CD4-positive, alpha-beta T cell treated with Interferon gamma for 1 hour (primary cell): ENCODE measurements around the gene TMEM95.
"Not testable (repeated sequence)": the region's sequence is repeated elsewhere in the genome, so short reads cannot be mapped to it uniquely, and the experiment has no call there.

Experiments used
- DNase-seq: peaks from one replicate; pipeline ENCODE4 v3.0.0-alpha.2; 2020

TMEM95 gene

GRCh38 chr17:7347630-7348477 is 7.1 kb upstream of the TMEM95 start:
- DNase-seq: no peak

- DNase-seq: no peak
These were observed 6.3 kb upstream of the TMEM95 start for GRCh38 chr17:7348478-7349242.

GRCh38 chr17:7351665-7352502 is 3.1 kb upstream of the TMEM95 start, which contains the start of gene KCTD11:
Gene KCTD11 (plus strand): TSS chr17:7352162.
- peak; percentile 82 for DNase-seq

- DNase-seq: no peak
These were observed 2.5 kb upstream of the TMEM95 start for GRCh38 chr17:7352503-7352889.

GRCh38 chr17:7352910-7353635 is 1.9 kb upstream of the TMEM95 start:
- no peak for DNase-seq

- no peak for DNase-seq
These were observed 603 bp upstream of the TMEM95 start for GRCh38 chr17:7354262-7354843.

- DNase-seq: no peak
These were observed 617 bp downstream of the TMEM95 start for GRCh38 chr17:7355573-7355972.

GRCh38 chr17:7356072-7356549 is 1.2 kb downstream of the TMEM95 start:
- peak; percentile 85 for DNase-seq

- DNase-seq: no peak
These were observed 1.8 kb downstream of the TMEM95 start for GRCh38 chr17:7356756-7357155.

- no peak for DNase-seq
These were observed 2.4 kb downstream of the TMEM95 start for GRCh38 chr17:7357381-7357780.

- no peak for DNase-seq
These were observed 7.0 kb downstream of the TMEM95 start for GRCh38 chr17:7361906-7362305.

GRCh38 chr17:7363311-7363710 is 8.4 kb downstream of the TMEM95 start:
- DNase-seq: no peak

GRCh38 chr17:7365963-7366362 is 11.0 kb downstream of the TMEM95 start:
- not testable (repeated sequence) for DNase-seq

- DNase-seq: no peak
These were observed 12.1 kb downstream of the TMEM95 start for GRCh38 chr17:7367083-7367482.

GRCh38 chr17:7367918-7368598 is 13.1 kb downstream of the TMEM95 start:
- DNase-seq: no peak

- DNase-seq: not testable (repeated sequence)
These were observed 13.6 kb downstream of the TMEM95 start for GRCh38 chr17:7368599-7368994.

GRCh38 chr17:7369825-7370224 is 14.9 kb downstream of the TMEM95 start:
- DNase-seq: no peak

GRCh38 chr17:7370853-7371252 is 15.9 kb downstream of the TMEM95 start:
- DNase-seq: no peak

GRCh38 chr17:7374353-7374752 is 19.4 kb downstream of the TMEM95 start:
- DNase-seq: no peak

GRCh38 chr17:7379134-7379533 is 24.2 kb downstream of the TMEM95 start:
- no peak for DNase-seq

- no peak for DNase-seq
These were observed 25.4 kb downstream of the TMEM95 start for GRCh38 chr17:7380321-7380720.
